ENCODE measurements around the gene MCF2L2.

MCF2L2 gene

DNA sequence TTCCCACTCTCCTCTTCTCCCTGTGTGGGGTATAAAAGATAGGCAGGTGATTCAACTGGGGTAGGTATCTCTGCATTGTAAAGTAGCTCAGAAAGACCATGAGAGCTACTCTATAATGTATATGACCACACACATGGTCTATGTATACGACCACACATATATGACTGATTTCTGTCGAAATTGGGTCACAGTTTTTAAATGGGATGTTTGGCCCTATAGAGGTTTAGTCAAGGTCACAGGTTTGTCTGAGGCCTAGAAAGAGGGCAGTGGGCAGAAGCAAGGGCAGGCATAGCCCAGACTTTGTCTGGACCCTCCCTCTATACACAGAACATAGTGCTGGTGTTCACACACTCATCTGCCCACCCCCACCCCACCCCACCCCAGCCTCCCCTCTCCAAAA, 270.3 kb downstream of the MCF2L2 start:
- no peak for DNase-seq

DNA sequence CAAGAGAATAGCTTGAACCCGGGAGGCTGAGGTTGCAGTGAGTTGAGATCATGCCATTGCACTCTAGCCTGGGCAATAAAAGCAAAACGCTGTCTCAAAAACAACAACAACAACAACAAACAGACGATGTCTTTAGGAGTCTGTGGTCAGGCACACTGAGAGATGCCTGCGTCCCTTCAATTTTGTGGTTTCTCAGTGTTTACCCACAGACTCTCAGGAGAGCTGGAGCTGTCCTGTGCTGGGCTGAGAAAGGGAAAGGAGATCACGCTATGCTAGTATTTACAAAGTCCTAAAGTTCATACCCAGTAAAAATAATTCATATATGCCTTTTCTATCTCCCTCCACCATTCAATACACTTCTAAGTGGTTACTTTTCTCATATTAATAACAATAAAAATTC, 272.2 kb downstream of the MCF2L2 start:
- no peak for DNase-seq

- DNase-seq: no peak
Measured at GRCh38 chr3:183155499-183155898, 272.9 kb downstream of the MCF2L2 start.

DNA sequence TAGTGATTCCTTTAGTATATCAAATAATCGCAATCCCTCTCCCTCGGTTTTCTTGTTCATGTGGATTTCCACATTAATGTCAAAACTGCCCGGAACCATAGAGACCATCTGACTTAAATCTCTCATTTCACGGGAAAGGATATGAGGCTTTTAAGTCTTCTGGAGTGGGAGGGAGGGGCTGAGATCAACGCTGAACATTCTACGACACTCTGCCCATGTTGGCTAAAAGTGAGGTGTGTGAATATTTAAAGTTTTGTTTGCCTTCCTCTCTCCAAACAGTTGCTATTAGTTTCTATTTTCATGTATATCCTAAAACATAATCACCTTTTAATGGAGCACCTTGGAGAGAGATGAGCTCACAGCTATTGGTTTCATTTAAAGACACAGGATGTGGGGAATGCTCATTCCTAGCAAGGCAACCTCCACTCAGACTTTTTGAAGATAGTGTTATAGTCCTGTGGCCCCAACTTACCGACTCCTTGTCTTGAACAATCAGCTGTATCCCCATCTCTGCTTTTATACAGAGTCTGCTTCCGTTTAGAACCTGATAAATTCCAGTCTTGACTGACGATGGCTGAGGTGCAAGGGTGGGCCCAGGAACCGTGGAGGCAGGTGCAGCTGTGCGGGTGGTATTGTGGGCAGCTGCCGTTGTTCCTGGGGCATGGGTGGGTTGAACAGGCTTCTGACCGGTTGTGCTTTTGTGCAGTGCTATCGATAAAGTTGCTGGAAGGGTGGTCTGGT, 275.0 kb downstream of the MCF2L2 start:
- DNase-seq: no peak

GRCh38 chr3:183151821-183152351, 276.5 kb downstream of the MCF2L2 start:
- no peak for DNase-seq

DNA sequence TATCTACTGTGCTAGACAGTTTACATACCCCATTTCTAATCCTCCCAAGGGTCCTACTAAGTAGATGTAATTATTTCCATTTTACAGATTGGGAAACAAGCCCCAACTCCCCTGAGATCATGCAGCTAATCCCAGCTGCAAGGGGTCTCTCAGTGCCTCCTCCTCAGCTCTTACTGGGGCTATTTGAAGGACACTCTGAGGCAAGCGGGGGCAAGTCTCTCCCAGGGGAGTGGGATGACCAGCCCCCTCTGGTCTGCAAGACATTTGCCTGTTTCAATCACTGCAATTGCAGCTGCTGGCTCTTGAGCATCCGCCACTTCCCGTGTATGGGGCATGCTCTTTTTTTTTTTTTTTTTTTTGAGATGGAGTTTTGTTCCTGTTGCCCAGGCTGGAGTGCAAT, 277.3 kb downstream of the MCF2L2 start:
- no peak for DNase-seq

DNA sequence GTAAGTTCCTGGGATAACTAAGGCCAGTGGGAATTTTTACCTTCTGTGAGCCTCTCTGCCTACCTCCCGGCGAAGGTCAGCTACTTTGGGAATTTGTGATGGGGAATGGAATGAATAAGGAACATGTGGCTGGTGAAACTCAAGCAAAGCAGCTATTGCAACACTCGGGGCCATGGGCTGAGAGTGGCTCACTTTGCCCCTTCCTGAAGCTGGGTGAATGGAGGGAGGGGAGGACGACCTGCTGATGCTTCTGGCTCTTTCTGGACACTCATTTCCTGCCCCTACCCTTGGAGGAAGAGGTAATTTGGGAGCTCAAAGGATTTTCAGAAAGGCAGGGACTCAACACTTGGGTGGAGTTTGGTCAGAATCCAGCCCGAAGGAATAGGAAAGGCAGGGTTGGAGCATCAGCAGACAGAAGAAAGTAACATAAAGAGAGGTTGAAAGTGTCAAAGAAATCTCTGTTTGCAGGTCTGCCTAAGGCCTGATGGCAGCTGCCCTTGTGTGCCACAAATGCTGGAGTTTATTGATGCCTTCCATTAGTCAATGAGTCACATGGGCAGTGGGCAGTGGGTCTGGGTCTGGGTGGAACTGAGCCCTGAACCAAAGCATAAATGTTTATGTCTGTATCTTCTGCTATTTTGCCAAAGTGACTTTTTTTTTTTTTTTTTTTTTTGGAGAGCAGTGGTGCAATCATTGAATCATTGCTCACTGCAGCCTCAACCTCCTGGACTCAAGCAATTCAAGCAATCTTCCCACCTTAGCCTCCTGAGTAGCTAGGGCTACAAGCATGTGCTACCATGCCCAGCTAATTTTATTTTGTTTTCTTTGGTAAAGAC, 278.3 kb downstream of the MCF2L2 start:
- no peak for DNase-seq

GRCh38 chr3:183148056-183148455, 280.4 kb downstream of the MCF2L2 start:
- no peak for DNase-seq

GRCh38 chr3:183144363-183144762, 284.1 kb downstream of the MCF2L2 start:
- DNase-seq: no peak

DNA sequence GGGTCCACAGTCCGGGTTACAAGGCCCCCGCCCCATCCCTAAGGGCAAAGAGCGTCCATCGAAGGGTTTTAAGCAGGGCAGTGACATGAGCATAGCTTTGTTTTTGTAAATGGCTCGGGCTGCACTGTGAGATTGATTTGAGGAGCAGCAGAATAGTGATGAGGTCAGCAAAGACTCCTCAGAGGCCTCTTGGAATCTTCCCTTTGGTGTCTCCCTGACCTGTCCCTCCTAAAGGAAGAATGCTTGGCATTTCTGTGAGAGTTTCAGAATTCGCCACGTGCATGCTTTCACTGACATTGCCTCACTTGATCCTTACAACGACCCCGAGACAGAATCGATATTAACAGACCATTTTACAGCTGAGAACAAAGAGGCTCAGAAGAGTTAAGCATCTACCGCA, 286.2 kb downstream of the MCF2L2 start:
- DNase-seq: no peak

- no peak for DNase-seq
Measured at GRCh38 chr3:183134844-183135243, 293.6 kb downstream of the MCF2L2 start.

- DNase-seq: no peak
Measured at GRCh38 chr3:183132409-183132808, 296.0 kb downstream of the MCF2L2 start.

DNA sequence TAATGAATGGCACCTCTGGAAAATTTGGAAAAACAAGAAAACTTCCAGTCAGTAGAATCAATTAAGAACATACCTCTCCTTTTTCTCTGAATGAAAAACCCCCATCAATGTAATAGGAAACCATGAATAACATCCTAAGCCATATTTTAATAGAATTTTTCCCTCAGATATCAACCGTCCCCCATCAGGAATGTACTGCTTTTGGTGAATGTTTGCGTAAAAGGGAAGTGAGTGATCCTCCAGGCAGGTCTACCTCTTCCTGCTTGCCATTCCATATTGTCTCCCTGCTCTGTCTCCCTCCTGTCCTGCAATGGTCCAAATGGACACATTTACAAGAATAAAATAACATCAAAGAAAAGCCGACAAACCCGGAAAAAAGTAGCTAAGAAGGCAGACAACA, 296.7 kb downstream of the MCF2L2 start:
- DNase-seq: no peak

DNA sequence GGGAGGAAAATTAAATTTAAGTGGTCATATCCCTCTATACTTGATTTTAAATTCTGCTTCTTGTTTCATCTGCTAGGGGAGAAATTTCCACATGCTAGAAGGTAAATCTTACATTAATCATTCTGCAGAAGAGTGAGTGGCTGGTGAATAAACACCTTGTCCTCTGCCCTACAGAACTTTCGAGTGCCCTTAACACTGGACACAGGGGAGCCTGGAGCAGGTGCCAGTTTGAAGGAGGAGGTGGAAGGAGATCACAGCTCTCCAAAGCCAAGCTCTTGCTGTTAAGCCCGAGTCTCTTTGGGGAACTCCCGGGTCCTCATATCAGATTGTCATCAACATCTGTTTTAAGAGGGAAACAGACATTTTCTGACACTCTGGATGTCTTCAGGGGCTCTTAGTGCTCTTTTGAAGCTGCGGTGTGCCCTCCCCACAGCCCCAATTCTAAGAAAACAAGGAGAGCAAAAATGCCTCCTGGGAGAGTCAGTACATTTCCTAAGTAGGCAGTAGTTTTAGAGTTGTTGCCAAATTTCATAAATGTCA, 297.2 kb downstream of the MCF2L2 start:
- DNase-seq: no peak

DNA sequence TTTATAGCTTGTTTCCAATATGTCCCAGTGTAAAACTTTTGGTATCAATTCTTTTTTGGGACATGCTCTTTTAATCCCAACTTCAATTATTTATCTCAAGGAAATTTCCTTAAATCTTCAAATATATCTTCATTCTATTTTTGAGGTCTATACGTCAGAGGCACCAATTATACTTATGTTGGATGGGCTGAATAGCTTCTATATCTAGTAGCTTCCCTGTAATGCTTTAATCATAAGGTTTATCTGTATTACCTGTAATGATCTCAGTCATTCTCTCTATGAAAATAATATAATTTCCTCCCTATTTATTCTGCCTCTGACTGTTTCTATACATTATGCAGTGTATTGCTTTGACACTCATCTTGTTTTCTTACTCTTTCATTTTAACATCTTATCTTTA, 299.2 kb downstream of the MCF2L2 start:
- no peak for DNase-seq

- DNase-seq: no peak
Measured at GRCh38 chr3:183128709-183129108, 299.7 kb downstream of the MCF2L2 start.
